ENCODE results near the gene UCK1.

GRCh38 chr9:131577005-131578000 lies 46.2 kb upstream of the UCK1 start:
- TF ChIP-seq, protein P1, sequence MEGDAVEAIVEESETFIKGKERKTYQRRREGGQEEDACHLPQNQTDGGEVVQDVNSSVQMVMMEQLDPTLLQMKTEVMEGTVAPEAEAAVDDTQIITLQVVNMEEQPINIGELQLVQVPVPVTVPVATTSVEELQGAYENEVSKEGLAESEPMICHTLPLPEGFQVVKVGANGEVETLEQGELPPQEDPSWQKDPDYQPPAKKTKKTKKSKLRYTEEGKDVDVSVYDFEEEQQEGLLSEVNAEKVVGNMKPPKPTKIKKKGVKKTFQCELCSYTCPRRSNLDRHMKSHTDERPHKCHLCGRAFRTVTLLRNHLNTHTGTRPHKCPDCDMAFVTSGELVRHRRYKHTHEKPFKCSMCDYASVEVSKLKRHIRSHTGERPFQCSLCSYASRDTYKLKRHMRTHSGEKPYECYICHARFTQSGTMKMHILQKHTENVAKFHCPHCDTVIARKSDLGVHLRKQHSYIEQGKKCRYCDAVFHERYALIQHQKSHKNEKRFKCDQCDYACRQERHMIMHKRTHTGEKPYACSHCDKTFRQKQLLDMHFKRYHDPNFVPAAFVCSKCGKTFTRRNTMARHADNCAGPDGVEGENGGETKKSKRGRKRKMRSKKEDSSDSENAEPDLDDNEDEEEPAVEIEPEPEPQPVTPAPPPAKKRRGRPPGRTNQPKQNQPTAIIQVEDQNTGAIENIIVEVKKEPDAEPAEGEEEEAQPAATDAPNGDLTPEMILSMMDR (IDR thresholded peaks at IDR 0.05), result no peak
- TF ChIP-seq POLR2A (IDR thresholded peaks at IDR 0.05) (no peak), EP300 (IDR thresholded peaks at IDR 0.05) (no peak)
